AG04449 (cell line): Measurements from ENCODE around the gene E2F4.

ENCODE experiments used
- CTCF ChIA-PET: fragments of 350-600 bp; formaldehyde crosslinking; extraction: SDS; loops from one replicate; lab custom pipeline; 2021; ENCODE audit warnings: antibody characterized with exemption; lab: Yijun Ruan, JAX
- POLR2A ChIA-PET: fragments of 400-600, 350-600 bp; formaldehyde crosslinking; extraction: SDS; loops from one replicate; lab custom pipeline; 2020; ENCODE audit warnings: antibody characterized with exemption, inconsistent platforms; lab: Yijun Ruan, JAX
- DNase-seq: peaks from one replicate; pipeline ENCODE4 v3.0.0-alpha.2; 2010; ENCODE audit warnings: low read depth, low spot score
- H3K4me3 ChIP-seq: 2 replicates; pipeline ENCODE4 v1.5.1; 2011; ENCODE audit warnings: low read depth, mild to moderate bottlenecking, control low read depth, low read length
- TF ChIP-seq, protein P1 (sequence below): IDR thresholded peaks from one replicate; pipeline ENCODE4 v1.5.1; 2011; ENCODE audit warnings: mild to moderate bottlenecking, moderate library complexity, low read length, control low read depth, inconsistent platforms; ENCODE audit not compliant: insufficient read depth; ENCODE audit errors: missing control alignments

The E2F4 gene

DNA sequence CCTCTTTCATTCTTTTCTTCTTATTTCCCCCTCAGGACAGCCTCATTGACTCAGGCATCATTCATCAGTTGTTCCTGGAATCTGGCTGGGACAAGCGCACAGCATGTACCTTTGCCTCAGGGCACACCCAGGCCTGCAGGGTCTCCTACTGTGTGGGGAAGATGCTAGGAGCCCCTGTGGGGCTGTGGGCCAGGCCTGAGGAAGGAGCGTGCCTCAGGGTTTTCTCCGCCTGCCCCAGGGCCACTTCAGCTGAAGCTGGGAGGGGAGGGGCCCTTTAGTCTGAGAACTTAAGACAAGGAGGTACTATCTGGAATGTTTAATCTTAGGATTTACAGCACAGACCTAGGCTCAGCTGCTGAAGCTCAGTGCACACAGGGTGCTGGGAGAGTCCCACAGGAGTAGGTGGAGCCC, 14.9 kb downstream of the E2F4 start:
- TF ChIP-seq, protein P1, sequence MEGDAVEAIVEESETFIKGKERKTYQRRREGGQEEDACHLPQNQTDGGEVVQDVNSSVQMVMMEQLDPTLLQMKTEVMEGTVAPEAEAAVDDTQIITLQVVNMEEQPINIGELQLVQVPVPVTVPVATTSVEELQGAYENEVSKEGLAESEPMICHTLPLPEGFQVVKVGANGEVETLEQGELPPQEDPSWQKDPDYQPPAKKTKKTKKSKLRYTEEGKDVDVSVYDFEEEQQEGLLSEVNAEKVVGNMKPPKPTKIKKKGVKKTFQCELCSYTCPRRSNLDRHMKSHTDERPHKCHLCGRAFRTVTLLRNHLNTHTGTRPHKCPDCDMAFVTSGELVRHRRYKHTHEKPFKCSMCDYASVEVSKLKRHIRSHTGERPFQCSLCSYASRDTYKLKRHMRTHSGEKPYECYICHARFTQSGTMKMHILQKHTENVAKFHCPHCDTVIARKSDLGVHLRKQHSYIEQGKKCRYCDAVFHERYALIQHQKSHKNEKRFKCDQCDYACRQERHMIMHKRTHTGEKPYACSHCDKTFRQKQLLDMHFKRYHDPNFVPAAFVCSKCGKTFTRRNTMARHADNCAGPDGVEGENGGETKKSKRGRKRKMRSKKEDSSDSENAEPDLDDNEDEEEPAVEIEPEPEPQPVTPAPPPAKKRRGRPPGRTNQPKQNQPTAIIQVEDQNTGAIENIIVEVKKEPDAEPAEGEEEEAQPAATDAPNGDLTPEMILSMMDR, result no peak
- no peak overlapping the region for H3K4me3 ChIP-seq
- ChIA-PET POLR2A (interaction anchor here (0.5 to 1.1 kb wide), 2 partner anchors 13 to 317 kb away, joined by 3 read pairs; no protein-coding TSS in a partner anchor), CTCF (interaction anchor here (1.6 to 10.5 kb wide), 2 partner anchors 10 to 12 kb away, joined by 3 to 83 read pairs; partner anchors contain the start of genes E2F4 and ELMO3)
- DNase-seq, result no peak

DNA sequence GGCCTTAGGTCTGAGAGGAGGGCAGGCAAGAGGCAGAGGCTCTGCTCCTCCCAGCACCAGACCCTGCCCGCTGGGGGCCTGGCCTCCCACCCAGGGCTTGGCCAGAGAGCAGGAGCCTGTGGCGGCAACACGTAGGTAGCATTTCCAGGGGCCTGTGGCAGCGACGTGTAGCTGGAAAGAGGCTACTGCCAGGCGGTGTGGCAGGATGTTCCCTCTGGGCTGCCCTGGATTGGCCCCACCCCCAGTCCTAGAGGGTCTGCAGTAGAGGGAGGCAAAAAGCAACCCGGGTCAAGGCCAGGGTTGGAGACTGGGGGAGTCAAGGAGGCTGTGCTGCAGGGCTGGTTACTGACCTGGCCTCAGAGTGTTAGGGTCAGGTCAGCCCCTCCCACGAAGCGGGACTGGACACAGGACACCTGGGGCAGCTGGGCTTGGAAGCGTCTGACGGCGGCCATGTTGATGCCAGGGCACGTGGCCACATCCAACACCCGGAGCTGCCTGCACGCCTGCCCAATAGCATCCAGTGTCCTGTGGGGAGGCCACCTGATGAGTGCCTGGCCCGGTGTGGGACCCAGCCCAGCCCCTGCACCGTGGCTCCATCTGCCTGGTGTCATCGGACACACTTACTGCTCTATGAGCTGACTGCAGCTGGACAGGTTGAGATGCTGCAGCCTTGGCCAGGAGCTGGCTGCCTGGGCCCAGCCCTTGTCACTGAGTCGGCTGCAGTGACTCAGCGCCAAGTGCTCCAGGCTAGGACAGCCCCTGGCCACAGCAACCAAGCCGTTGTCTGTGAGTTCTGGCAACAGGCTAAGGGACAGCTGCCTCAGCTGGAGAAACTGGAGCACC, 15.5 kb downstream of the E2F4 start:
- DNase-seq, result no peak
- TF ChIP-seq, protein P1, result no peak
- ChIA-PET POLR2A (interaction anchor here (0.6 to 2.2 kb wide), 5 partner anchors 8 to 19 kb away, joined by 3 to 9 read pairs (median 4); partner anchors contain the start of gene TMEM208), CTCF (interaction anchor here (1.0 to 10.5 kb wide), 5 partner anchors 11 to 132 kb away, joined by 3 to 83 read pairs (median 4); partner anchors contain the start of genes E2F4 and ELMO3)
- no peak overlapping the region for H3K4me3 ChIP-seq

- ChIA-PET POLR2A (interaction anchor here (0.6 to 2.2 kb wide), 8 partner anchors 9 to 100 kb away, joined by 3 to 9 read pairs (median 4); partner anchors contain the start of gene TMEM208), CTCF (interaction anchor here (1.0 to 10.5 kb wide), 6 partner anchors 10 to 131 kb away, joined by 3 to 83 read pairs (median 4); partner anchors contain the start of genes E2F4 and ELMO3)
- TF ChIP-seq, protein P1, result no peak
- DNase-seq, result no peak
- no peak overlapping the region for H3K4me3 ChIP-seq
Observed at GRCh38 chr16:67208154-67208896, 16.4 kb downstream of the E2F4 start.

- H3K4me3 ChIP-seq, result no peak overlapping the region
- TF ChIP-seq, protein P1, result no peak
- no peak for DNase-seq
- POLR2A ChIA-PET, result interaction anchor here (1.1 to 2.2 kb wide), 2 partner anchors 17 to 39 kb away, joined by 5 to 9 read pairs; partner anchors contain the start of gene TMEM208
- CTCF ChIA-PET, result interaction anchor here (1.2 to 10.5 kb wide), 2 partner anchors 11 to 13 kb away, joined by 3 to 83 read pairs; partner anchors contain the start of genes E2F4 and ELMO3
Observed at GRCh38 chr16:67209565-67209964, 17.6 kb downstream of the E2F4 start.

GRCh38 chr16:67210069-67210937, 18.3 kb downstream of the E2F4 start:
- DNase-seq, result no peak
- no peak overlapping the region for H3K4me3 ChIP-seq
- ChIA-PET CTCF (interaction anchor here (10.5 kb wide), 1 partner anchor 14 kb away, joined by 83 read pairs; the partner anchor contains the start of genes E2F4 and ELMO3), POLR2A (interaction anchor here (0.6 kb wide), 1 partner anchor 13 kb away, joined by 3 read pairs; no protein-coding TSS in a partner anchor)
- TF ChIP-seq, protein P1, result no peak
